Caco-2 (cell line): ENCODE data around the gene MYL3. TPM values are rescaled to one million over a fixed set of nuclear protein-coding genes. Genes with fewer than 3 reads are reported as not detected.

Experiments
- BruUV-seq: library from RNA; stranded (reverse); fragments of 400-500 nt; replicated peaks from 2 replicates; lab custom pipeline; 2021; lab: Mats Ljungman, UMichigan
- CTCF ChIA-PET: fragments of 300-600 bp; sonication (Branson Sonifier 250); formaldehyde crosslinking; loops from one replicate; lab custom pipeline; 2022; ENCODE audit warnings: antibody characterized with exemption; lab: Charles Lee
- POLR2A ChIA-PET: fragments of 300-600 bp; sonication (Branson Sonifier 250); formaldehyde crosslinking; loops from one replicate; lab custom pipeline; 2022; ENCODE audit warnings: antibody characterized with exemption; lab: Charles Lee
- DNase-seq, 2 experiments: peaks; one replicate each; pipeline versions ENCODE4 v3.0.0 to v3.0.0-alpha.2; 2020 to 2022
- H3K27me3 ChIP-seq: replicated peaks from 2 replicates; pipeline ENCODE4 v1.6.0; 2011; ENCODE audit warnings: low read length; ENCODE audit not compliant: control insufficient read depth, insufficient read depth
- H3K36me3 ChIP-seq: 2 replicates; pipeline ENCODE4 v1.5.1; 2011; ENCODE audit warnings: low read length; ENCODE audit not compliant: control insufficient read depth, insufficient read depth
- H3K4me1 ChIP-seq: fragments of 250-450 bp; sonication (Bioruptor Pico); 2 replicates; pipeline ENCODE4 v1.5.1; 2020; ENCODE audit warnings: mild to moderate bottlenecking
- H3K4me3 ChIP-seq: 2 replicates; pipeline ENCODE4 v1.5.1; 2011; ENCODE audit warnings: low read depth, mild to moderate bottlenecking, control low read depth, low read length
- H3K9me3 ChIP-seq: fragments of 250-450 bp; sonication (Bioruptor Pico); 2 replicates; pipeline ENCODE4 v1.5.1; 2020; ENCODE audit warnings: mild to moderate bottlenecking, moderate library complexity
- H3K27ac Mint-ChIP-seq: one replicate; pipeline ENCODE4 v1.8.0; 2022; ENCODE audit warnings: mixed read lengths; ENCODE audit not compliant: unreplicated experiment
- H3K27me3 Mint-ChIP-seq: one replicate; pipeline ENCODE4 v1.8.0; 2022; ENCODE audit warnings: mixed read lengths; ENCODE audit not compliant: insufficient read depth, unreplicated experiment
- H3K36me3 Mint-ChIP-seq: one replicate; pipeline ENCODE4 v1.8.0; 2022; ENCODE audit warnings: mild to moderate bottlenecking, mixed read lengths; ENCODE audit not compliant: insufficient read depth, unreplicated experiment
- H3K4me1 Mint-ChIP-seq: one replicate; pipeline ENCODE4 v1.8.0; 2022; ENCODE audit warnings: low read depth, mixed read lengths; ENCODE audit not compliant: unreplicated experiment
- H3K4me3 Mint-ChIP-seq: one replicate; pipeline ENCODE4 v1.8.0; 2022; ENCODE audit warnings: mild to moderate bottlenecking, moderate library complexity, mixed read lengths; ENCODE audit not compliant: unreplicated experiment
- H3K9me3 Mint-ChIP-seq: one replicate; pipeline ENCODE4 v1.8.0; 2022; ENCODE audit warnings: mixed read lengths; ENCODE audit not compliant: unreplicated experiment
- CTCF ChIP-seq, 2 experiments: fragments of 200-600 bp in 1 of 2; IDR thresholded peaks; 1 replicate in 1 of 2; 2 replicates in 1 of 2; pipeline versions ENCODE4 v1.5.1 to v1.8.0; 2011 to 2022; ENCODE audit warnings: antibody characterized with exemption in 1 of 2, control low read depth in 1 of 2, inconsistent platforms in 1 of 2, low read depth in 1 of 2, low read length in 1 of 2, mild to moderate bottlenecking in 1 of 2, moderate library complexity in 1 of 2; ENCODE audit not compliant: insufficient read depth in 1 of 2, severe bottlenecking in 1 of 2, unreplicated experiment in 1 of 2
- intact Hi-C: fragments of 100-400 bp; cut with micrococcal nuclease; formaldehyde crosslinking; loops from one replicate; pipeline ENCODE4 v1.10.0; 2022; ENCODE audit not compliant: unreplicated experiment
- total RNA-seq: library from RNA; stranded (reverse); gene quantifications from 2 replicates; pipeline ENCODE4 v1.2.3, GENCODE V29; 2022

Gene MYL3
- total RNA-seq, 1 experiment from 2014 or later: 13.8 TPM

GRCh38 chr3:46835054-46835453 lies 28.2 kb downstream of the MYL3 start:
- no TSS peak for BruUV-seq
- Histone ChIP-seq H3K9me3 (peaks cover 9% of the 10 kb centered on the region), H3K36me3 (no peaks in the 10 kb centered on the region), H3K4me3 (no peak overlapping the region), H3K27me3 (no peaks in the 10 kb centered on the region), H3K4me1 (peaks cover 5% of the 10 kb centered on the region; the same call in 1 of the 2 replicates)
- DNase-seq: no peak
- no peaks in the 10 kb centered on the region for H3K36me3 Mint-ChIP-seq
- ChIA-PET POLR2A (no interaction called here), CTCF (no interaction called here)
- H3K27me3 Mint-ChIP-seq: no peaks in the 10 kb centered on the region
- no peak for TF ChIP-seq CTCF (IDR thresholded peaks at IDR 0.05; ENCODE audit: insufficient read depth in 1 of 2, low read depth in 1 of 2, low read length in 1 of 2, severe bottlenecking in 1 of 2, unreplicated experiment in 1 of 2)
- H3K4me1 Mint-ChIP-seq: peaks cover 8% of the 10 kb centered on the region
- intact Hi-C loops: no loop called here
- H3K27ac Mint-ChIP-seq: no peak overlapping the region
- peaks cover 36% of the 10 kb centered on the region for H3K9me3 Mint-ChIP-seq
- no peak overlapping the region for H3K4me3 Mint-ChIP-seq

GRCh38 chr3:46833346-46834300 lies 29.6 kb downstream of the MYL3 start:
- Mint-ChIP-seq H3K36me3 (no peaks in the 10 kb centered on the region), H3K4me1 (peaks cover 8% of the 10 kb centered on the region), H3K4me3 (no peak overlapping the region), H3K27me3 (no peaks in the 10 kb centered on the region), H3K9me3 (peaks cover 22% of the 10 kb centered on the region), H3K27ac (no peak overlapping the region)
- Histone ChIP-seq H3K4me3 (no peak overlapping the region), H3K9me3 (peaks cover 8% of the 10 kb centered on the region), H3K36me3 (no peaks in the 10 kb centered on the region), H3K27me3 (no peaks in the 10 kb centered on the region), H3K4me1 (peaks cover 5% of the 10 kb centered on the region; the same call in 1 of the 2 replicates)
- BruUV-seq: no TSS peak
- no peak for TF ChIP-seq CTCF (IDR thresholded peaks at IDR 0.05; ENCODE audit: insufficient read depth in 1 of 2, low read depth in 1 of 2, low read length in 1 of 2, severe bottlenecking in 1 of 2, unreplicated experiment in 1 of 2)
- DNase-seq: no peak
- intact Hi-C loops: no loop called here
- ChIA-PET POLR2A (no interaction called here), CTCF (no interaction called here)

- H3K36me3 Mint-ChIP-seq: no peaks in the 10 kb centered on the region
- ChIA-PET CTCF (no interaction called here), POLR2A (no interaction called here)
- peaks cover 13% of the 10 kb centered on the region for H3K9me3 Mint-ChIP-seq
- no peak overlapping the region for H3K4me3 Mint-ChIP-seq
- no peaks in the 10 kb centered on the region for H3K9me3 ChIP-seq
- intact Hi-C loops: no loop called here
- H3K36me3 ChIP-seq: no peaks in the 10 kb centered on the region
- peaks cover 8% of the 10 kb centered on the region for H3K4me1 Mint-ChIP-seq
- no peak for TF ChIP-seq CTCF (IDR thresholded peaks at IDR 0.05; ENCODE audit: insufficient read depth in 1 of 2, low read depth in 1 of 2, low read length in 1 of 2, severe bottlenecking in 1 of 2, unreplicated experiment in 1 of 2)
- no peak overlapping the region for H3K27ac Mint-ChIP-seq
- no peak for DNase-seq
- BruUV-seq: no TSS peak
- no peaks in the 10 kb centered on the region for H3K27me3 Mint-ChIP-seq
- H3K27me3 ChIP-seq: no peaks in the 10 kb centered on the region
- peaks cover 11% of the 10 kb centered on the region for H3K4me1 ChIP-seq
- no peak overlapping the region for H3K4me3 ChIP-seq
Measured at GRCh38 chr3:46831841-46832240, 31.4 kb downstream of the MYL3 start.
